Neural progenitor cell (in vitro differentiated cells): ENCODE data around the gene SLC2A13.

Source experiments
- EZH2 ChIP-seq: fragments of 200-600 bp; sonication (generic); IDR thresholded peaks from 2 replicates; pipeline ENCODE4 v1.6.1; 2017; ENCODE audit warnings: antibody characterized with exemption, mild to moderate bottlenecking, moderate library complexity
- EZH2phosphoT487 ChIP-seq: fragments of 200-600 bp; sonication (generic); IDR thresholded peaks from 2 replicates; pipeline ENCODE4 v1.6.1; 2017; ENCODE audit warnings: antibody characterized with exemption
- TF ChIP-seq, protein P1 (sequence below): fragments of 200-600 bp; sonication (generic); IDR thresholded peaks from 2 replicates; pipeline ENCODE4 v1.5.1; 2017; ENCODE audit warnings: antibody characterized with exemption, mild to moderate bottlenecking

DNA sequence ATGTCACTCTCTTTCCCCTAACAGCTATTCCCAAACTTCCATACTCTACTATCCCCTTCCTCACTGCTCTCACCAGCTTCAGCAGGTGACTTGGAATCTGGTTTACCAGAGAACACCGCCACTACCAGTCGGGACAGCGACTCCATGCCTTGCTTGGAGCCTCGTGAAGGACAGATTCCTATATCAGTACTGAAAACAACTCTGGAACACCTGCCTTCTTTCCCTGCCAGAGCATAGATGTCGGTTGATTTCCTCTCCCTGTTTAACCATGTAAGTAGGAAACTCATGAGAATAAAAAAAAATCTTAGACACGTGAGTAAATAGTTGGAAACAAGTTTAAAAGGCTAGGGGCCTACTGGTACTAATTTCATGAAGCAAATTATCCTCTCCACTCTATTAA, 266.8 kb downstream of the SLC2A13 start:
- TF ChIP-seq, protein P1, sequence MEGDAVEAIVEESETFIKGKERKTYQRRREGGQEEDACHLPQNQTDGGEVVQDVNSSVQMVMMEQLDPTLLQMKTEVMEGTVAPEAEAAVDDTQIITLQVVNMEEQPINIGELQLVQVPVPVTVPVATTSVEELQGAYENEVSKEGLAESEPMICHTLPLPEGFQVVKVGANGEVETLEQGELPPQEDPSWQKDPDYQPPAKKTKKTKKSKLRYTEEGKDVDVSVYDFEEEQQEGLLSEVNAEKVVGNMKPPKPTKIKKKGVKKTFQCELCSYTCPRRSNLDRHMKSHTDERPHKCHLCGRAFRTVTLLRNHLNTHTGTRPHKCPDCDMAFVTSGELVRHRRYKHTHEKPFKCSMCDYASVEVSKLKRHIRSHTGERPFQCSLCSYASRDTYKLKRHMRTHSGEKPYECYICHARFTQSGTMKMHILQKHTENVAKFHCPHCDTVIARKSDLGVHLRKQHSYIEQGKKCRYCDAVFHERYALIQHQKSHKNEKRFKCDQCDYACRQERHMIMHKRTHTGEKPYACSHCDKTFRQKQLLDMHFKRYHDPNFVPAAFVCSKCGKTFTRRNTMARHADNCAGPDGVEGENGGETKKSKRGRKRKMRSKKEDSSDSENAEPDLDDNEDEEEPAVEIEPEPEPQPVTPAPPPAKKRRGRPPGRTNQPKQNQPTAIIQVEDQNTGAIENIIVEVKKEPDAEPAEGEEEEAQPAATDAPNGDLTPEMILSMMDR, result no peak
- TF ChIP-seq EZH2, result no peak
- no peak for TF ChIP-seq EZH2phosphoT487
